Loucy (cell line): ENCODE results near the gene UQCRHL.

ENCODE experiments used
- EZH2phosphoT487 ChIP-seq: fragments of 200-600 bp; IDR thresholded peaks from 2 replicates; pipeline ENCODE4 v1.6.1; 2018; ENCODE audit warnings: antibody characterized with exemption, mild to moderate bottlenecking, moderate library complexity, borderline replicate concordance
- TF ChIP-seq, protein P1 (sequence below): fragments of 200-600 bp; sonication (generic); conservative IDR thresholded peaks from 2 replicates; pipeline ENCODE4 v1.5.1; 2014; ENCODE audit warnings: mild to moderate bottlenecking, antibody characterized with exemption, low read length

DNA sequence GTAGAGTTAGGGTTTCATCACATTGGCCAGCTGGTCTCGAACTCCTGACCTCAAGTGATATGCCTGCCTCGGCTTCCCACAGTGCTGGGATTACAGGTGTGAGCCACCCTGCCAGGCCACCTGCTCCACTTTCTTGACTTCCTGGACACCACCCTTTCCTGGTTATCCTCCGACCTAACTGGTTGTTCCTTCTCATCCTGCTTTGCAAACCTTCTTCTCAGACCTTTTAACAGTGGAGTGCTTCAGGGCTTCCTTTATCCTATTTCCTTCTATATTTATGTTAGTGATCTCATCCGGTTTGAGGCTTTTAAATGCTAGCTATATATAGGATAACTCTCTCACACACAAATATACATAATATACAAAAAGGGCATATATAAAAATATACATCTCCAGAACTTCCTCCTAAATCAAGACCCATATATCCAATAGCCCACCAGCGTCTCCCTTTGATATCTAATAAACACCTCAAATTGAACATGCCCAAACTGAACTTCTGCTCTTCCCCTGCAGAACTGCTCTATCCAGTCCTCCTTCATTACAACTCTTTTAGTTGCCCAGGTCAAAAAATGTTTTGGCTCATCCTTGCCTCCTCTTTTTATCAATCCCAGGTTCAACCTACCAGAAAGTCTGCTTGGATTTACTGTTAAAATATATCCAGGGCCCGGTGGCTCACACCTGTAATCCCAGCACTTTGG is 19.5 kb upstream of the UQCRHL start:
- TF ChIP-seq, protein P1, sequence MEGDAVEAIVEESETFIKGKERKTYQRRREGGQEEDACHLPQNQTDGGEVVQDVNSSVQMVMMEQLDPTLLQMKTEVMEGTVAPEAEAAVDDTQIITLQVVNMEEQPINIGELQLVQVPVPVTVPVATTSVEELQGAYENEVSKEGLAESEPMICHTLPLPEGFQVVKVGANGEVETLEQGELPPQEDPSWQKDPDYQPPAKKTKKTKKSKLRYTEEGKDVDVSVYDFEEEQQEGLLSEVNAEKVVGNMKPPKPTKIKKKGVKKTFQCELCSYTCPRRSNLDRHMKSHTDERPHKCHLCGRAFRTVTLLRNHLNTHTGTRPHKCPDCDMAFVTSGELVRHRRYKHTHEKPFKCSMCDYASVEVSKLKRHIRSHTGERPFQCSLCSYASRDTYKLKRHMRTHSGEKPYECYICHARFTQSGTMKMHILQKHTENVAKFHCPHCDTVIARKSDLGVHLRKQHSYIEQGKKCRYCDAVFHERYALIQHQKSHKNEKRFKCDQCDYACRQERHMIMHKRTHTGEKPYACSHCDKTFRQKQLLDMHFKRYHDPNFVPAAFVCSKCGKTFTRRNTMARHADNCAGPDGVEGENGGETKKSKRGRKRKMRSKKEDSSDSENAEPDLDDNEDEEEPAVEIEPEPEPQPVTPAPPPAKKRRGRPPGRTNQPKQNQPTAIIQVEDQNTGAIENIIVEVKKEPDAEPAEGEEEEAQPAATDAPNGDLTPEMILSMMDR: no peak
- no peak for TF ChIP-seq EZH2phosphoT487
